HepG2 (cell line): ENCODE results near the gene EEF1E1. TPM values are rescaled to one million over a fixed set of nuclear protein-coding genes. Genes with fewer than 3 reads are reported as not detected.

Experiments used
- CCAR2 ChIP-seq: fragments of 200-400 bp; formaldehyde crosslinking; optimal IDR thresholded peaks from 2 replicates; pipeline ENCODE3; 2018; ENCODE audit warnings: low read depth, mild to moderate bottlenecking, low read length, moderate library complexity
- CREM ChIP-seq, 2 experiments: sonication (generic) in 1 of 2; formaldehyde crosslinking in 1 of 2; IDR thresholded peaks; 2 replicates each; pipeline versions ENCODE4 v1.4.0 to v1.6.1; 2016 to 2020; ENCODE audit warnings: antibody characterized with exemption in 1 of 2, mild to moderate bottlenecking in 1 of 2, missing genetic modification reagents in 1 of 2
- EEA1 ChIP-seq: sonication (generic); formaldehyde crosslinking; IDR thresholded peaks from 2 replicates; pipeline ENCODE4 v1.5.1; 2020; ENCODE audit warnings: mild to moderate bottlenecking, missing genetic modification reagents, borderline replicate concordance
- GTF2F1 ChIP-seq: fragments of 150-350 bp; IDR thresholded peaks from 2 replicates; pipeline ENCODE4 v1.6.1; 2014; ENCODE audit warnings: low read length
- HNRNPUL1 ChIP-seq: fragments of 200-400 bp; formaldehyde crosslinking; IDR thresholded peaks from 2 replicates; pipeline ENCODE4 v1.6.1; 2017; ENCODE audit warnings: low read depth, mild to moderate bottlenecking, low read length, moderate library complexity
- PAX8 ChIP-seq: sonication (generic); formaldehyde crosslinking; IDR thresholded peaks from 2 replicates; pipeline ENCODE4 v1.8.0; 2022; ENCODE audit warnings: mild to moderate bottlenecking, missing genetic modification reagents, borderline replicate concordance
- PHF20 ChIP-seq: sonication (generic); formaldehyde crosslinking; IDR thresholded peaks from 2 replicates; pipeline ENCODE4 v1.5.0; 2020; ENCODE audit warnings: mild to moderate bottlenecking, missing genetic modification reagents
- PLRG1 ChIP-seq: fragments of 450-650 bp; conservative IDR thresholded peaks from 2 replicates; pipeline ENCODE4 v1.6.1; 2016
- POLR2A ChIP-seq, 2 experiments: IDR thresholded peaks; 2 replicates each; pipeline ENCODE4 v1.6.1; 2011; ENCODE audit warnings: low read depth in 2 of 2, low read length in 2 of 2, mild to moderate bottlenecking in 1 of 2, moderate library complexity in 1 of 2; ENCODE audit not compliant: insufficient read depth in 1 of 2
- PTBP1 ChIP-seq: fragments of 200-400 bp; formaldehyde crosslinking; IDR thresholded peaks from 2 replicates; pipeline ENCODE4 v1.6.1; 2018; ENCODE audit warnings: low read length, low read depth; ENCODE audit not compliant: poor library complexity, severe bottlenecking
- RARA ChIP-seq: IDR thresholded peaks from 2 replicates; pipeline ENCODE4 v1.6.1; 2016; ENCODE audit warnings: missing genetic modification reagents, missing compliant biosample characterization
- SRSF4 ChIP-seq: fragments of 200-400 bp; formaldehyde crosslinking; IDR thresholded peaks from one replicate; pipeline ENCODE4 v1.6.1; 2018; ENCODE audit warnings: mild to moderate bottlenecking, low read depth, low read length, moderate library complexity; ENCODE audit not compliant: poor library complexity, severe bottlenecking
- U2AF2 ChIP-seq: fragments of 200-400 bp; formaldehyde crosslinking; IDR thresholded peaks from 2 replicates; pipeline ENCODE4 v1.6.1; 2017; ENCODE audit warnings: low read depth, mild to moderate bottlenecking, low read length
- ZNF30 ChIP-seq: sonication (generic); formaldehyde crosslinking; IDR thresholded peaks from 2 replicates; pipeline ENCODE4 v1.5.0; 2020; ENCODE audit warnings: mild to moderate bottlenecking, missing genetic modification reagents
- ZNF619 ChIP-seq: sonication (generic); formaldehyde crosslinking; IDR thresholded peaks from 2 replicates; pipeline ENCODE4 v1.4.0; 2020; ENCODE audit warnings: mild to moderate bottlenecking, missing genetic modification reagents
- ZSCAN25 ChIP-seq: sonication (generic); formaldehyde crosslinking; IDR thresholded peaks from 2 replicates; pipeline ENCODE4 v1.8.0; 2022; ENCODE audit warnings: mild to moderate bottlenecking, missing genetic modification reagents
- ZZZ3 ChIP-seq: sonication (generic); formaldehyde crosslinking; IDR thresholded peaks from 2 replicates; pipeline ENCODE4 v1.4.0; 2020; ENCODE audit warnings: missing genetic modification reagents, mild to moderate bottlenecking, borderline replicate concordance
- polyA plus RNA-seq, 8 experiments: library from polyadenylated mRNA; depleted of rRNA in 3 of 8; stranded (reverse) in 7 of 8; unstranded in 1 of 8; fragments of >200 nt; fragmentation: Illumina TruSeq in 4 of 8; extraction: Trizol in 4 of 8; gene quantifications; 2 replicates each; pipeline versions ENCODE4 v1.2.1 to v1.2.3, GENCODE V29; 2011 to 2016; ENCODE audit warnings: low read depth in 4 of 8, missing spikeins in 1 of 8, mixed read lengths in 1 of 8; ENCODE audit not compliant: insufficient read depth in 1 of 8
- total RNA-seq, 5 experiments: library from RNA; depleted of rRNA; stranded (reverse); fragments of >200 nt; fragmentation: Illumina TruSeq; extraction: Trizol; gene quantifications; 2 replicates each; pipeline ENCODE4 v1.2.3, GENCODE V29; 2016; ENCODE audit warnings: low read depth in 1 of 5
- TF ChIP-seq, protein P1 (sequence below): sonication (generic); formaldehyde crosslinking; IDR thresholded peaks from 2 replicates; pipeline ENCODE4 v1.8.1; 2023; ENCODE audit warnings: mild to moderate bottlenecking, inconsistent platforms, moderate library complexity, missing genetic modification reagents, borderline replicate concordance
- TF ChIP-seq, protein P2 (sequence below): sonication (generic); formaldehyde crosslinking; IDR thresholded peaks from 2 replicates; pipeline ENCODE4 v1.5.1; 2020; ENCODE audit warnings: missing genetic modification reagents, mild to moderate bottlenecking, borderline replicate concordance
- TF ChIP-seq, protein P3 (sequence below): sonication (generic); formaldehyde crosslinking; IDR thresholded peaks from 2 replicates; pipeline ENCODE4 v1.8.0; 2022; ENCODE audit warnings: mild to moderate bottlenecking, missing genetic modification reagents, moderate library complexity
- TF ChIP-seq, protein P4 (sequence below): IDR thresholded peaks from 2 replicates; pipeline ENCODE4 v1.6.1; 2016; ENCODE audit warnings: low read depth, control low read depth
- TF ChIP-seq, protein P5 (sequence below): sonication (generic); formaldehyde crosslinking; IDR thresholded peaks from 2 replicates; pipeline ENCODE4 v1.8.0; 2022; ENCODE audit warnings: missing genetic modification reagents, mild to moderate bottlenecking, borderline replicate concordance
- TF ChIP-seq, protein P6 (sequence below): sonication (generic); formaldehyde crosslinking; IDR thresholded peaks from 2 replicates; pipeline ENCODE4 v1.5.1; 2020; ENCODE audit warnings: missing genetic modification reagents, mild to moderate bottlenecking, borderline replicate concordance

The EEF1E1 gene
- total and polyA plus RNA-seq, 2 of the 13 experiments (the other 11 are each of a cell fraction or from before 2014, with no cell fraction given), result 128 to 188 TPM

DNA sequence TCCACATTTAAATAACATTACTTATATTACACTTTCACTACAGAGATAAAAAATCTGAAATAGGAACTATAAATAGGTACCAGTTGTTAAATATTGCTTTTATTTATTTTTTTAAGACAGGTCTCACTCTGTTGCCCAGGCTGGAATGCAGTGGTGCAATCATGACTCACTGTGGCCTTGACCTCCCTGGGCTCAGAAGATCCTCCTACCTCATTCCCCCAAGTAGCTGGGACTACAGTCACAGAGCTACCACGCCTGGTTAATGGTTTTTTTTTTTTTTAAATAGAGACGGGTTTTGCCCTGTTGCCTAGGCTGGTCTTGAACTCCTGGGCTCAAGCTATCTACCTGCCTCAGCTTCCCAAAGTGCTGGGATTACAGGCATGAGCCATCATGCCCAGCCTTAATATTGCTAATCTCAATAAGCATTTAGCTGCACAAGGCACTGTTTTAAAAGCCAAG is 17.3 kb downstream of the EEF1E1 start (continued):
- TF ChIP-seq CREM (IDR thresholded peaks at IDR 0.05) (peak; percentile 78), CREM (CRISPR knock-in tag; IDR thresholded peaks at IDR 0.05) (no peak), ZSCAN25 (CRISPR knock-in tag) (no peak), PAX8 (CRISPR knock-in tag) (no peak), ZNF30 (CRISPR knock-in tag) (no peak), POLR2A (IDR thresholded peaks at IDR 0.05; ENCODE audit: insufficient read depth in 1 of 2, low read depth in 2 of 2, low read length in 2 of 2) (no peak), CCAR2 (no peak), RARA (CRISPR knock-in tag) (peak; percentile 98), GTF2F1 (no peak), PHF20 (CRISPR knock-in tag) (no peak), U2AF2 (no peak), PLRG1 (no peak), HNRNPUL1 (no peak), PTBP1 (no peak), SRSF4 (no peak), EEA1 (CRISPR knock-in tag) (no peak), ZZZ3 (CRISPR knock-in tag) (no peak), ZNF619 (0 out of 2 replicates have a peak, but pooled peaks have one; percentile 34)
- TF ChIP-seq, protein P1, sequence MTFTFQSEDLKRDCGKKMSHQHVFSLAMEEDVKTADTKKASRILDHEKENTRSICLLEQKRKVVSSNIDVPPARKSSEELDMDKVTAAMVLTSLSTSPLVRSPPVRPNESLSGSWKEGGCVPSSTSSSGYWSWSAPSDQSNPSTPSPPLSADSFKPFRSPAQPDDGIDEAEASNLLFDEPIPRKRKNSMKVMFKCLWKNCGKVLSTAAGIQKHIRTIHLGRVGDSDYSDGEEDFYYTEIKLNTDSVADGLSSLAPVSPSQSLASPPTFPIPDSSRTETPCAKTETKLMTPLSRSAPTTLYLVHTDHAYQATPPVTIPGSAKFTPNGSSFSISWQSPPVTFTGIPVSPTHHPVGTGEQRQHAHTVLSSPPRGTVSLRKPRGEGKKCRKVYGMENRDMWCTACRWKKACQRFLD (CRISPR knock-in tag), result no peak
- TF ChIP-seq, protein P2, sequence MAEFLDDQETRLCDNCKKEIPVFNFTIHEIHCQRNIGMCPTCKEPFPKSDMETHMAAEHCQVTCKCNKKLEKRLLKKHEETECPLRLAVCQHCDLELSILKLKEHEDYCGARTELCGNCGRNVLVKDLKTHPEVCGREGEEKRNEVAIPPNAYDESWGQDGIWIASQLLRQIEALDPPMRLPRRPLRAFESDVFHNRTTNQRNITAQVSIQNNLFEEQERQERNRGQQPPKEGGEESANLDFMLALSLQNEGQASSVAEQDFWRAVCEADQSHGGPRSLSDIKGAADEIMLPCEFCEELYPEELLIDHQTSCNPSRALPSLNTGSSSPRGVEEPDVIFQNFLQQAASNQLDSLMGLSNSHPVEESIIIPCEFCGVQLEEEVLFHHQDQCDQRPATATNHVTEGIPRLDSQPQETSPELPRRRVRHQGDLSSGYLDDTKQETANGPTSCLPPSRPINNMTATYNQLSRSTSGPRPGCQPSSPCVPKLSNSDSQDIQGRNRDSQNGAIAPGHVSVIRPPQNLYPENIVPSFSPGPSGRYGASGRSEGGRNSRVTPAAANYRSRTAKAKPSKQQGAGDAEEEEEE (CRISPR knock-in tag), result no peak
- TF ChIP-seq, protein P3, sequence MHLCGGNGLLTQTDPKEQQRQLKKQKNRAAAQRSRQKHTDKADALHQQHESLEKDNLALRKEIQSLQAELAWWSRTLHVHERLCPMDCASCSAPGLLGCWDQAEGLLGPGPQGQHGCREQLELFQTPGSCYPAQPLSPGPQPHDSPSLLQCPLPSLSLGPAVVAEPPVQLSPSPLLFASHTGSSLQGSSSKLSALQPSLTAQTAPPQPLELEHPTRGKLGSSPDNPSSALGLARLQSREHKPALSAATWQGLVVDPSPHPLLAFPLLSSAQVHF (CRISPR knock-in tag), result no peak
- TF ChIP-seq, protein P4, sequence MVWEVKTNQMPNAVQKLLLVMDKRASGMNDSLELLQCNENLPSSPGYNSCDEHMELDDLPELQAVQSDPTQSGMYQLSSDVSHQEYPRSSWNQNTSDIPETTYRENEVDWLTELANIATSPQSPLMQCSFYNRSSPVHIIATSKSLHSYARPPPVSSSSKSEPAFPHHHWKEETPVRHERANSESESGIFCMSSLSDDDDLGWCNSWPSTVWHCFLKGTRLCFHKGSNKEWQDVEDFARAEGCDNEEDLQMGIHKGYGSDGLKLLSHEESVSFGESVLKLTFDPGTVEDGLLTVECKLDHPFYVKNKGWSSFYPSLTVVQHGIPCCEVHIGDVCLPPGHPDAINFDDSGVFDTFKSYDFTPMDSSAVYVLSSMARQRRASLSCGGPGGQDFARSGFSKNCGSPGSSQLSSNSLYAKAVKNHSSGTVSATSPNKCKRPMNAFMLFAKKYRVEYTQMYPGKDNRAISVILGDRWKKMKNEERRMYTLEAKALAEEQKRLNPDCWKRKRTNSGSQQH (CRISPR knock-in tag), result no peak
- TF ChIP-seq, protein P5, sequence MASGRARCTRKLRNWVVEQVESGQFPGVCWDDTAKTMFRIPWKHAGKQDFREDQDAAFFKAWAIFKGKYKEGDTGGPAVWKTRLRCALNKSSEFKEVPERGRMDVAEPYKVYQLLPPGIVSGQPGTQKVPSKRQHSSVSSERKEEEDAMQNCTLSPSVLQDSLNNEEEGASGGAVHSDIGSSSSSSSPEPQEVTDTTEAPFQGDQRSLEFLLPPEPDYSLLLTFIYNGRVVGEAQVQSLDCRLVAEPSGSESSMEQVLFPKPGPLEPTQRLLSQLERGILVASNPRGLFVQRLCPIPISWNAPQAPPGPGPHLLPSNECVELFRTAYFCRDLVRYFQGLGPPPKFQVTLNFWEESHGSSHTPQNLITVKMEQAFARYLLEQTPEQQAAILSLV (CRISPR knock-in tag), result no peak
- TF ChIP-seq, protein P6, sequence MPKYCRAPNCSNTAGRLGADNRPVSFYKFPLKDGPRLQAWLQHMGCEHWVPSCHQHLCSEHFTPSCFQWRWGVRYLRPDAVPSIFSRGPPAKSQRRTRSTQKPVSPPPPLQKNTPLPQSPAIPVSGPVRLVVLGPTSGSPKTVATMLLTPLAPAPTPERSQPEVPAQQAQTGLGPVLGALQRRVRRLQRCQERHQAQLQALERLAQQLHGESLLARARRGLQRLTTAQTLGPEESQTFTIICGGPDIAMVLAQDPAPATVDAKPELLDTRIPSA, result no peak
